ENCODE measurements around the gene DLGAP1. TPM values are rescaled to one million over a fixed set of nuclear protein-coding genes. Genes with fewer than 3 reads are reported as not detected.

The DLGAP1 gene
- total and polyA plus RNA-seq, 4 donors = 0.06 to 1.2 (median 0.17) TPM; not detected in 1

GRCh38 chr18:3671176-3671575 is 783.9 kb downstream of the DLGAP1 start (continued):
- TF ChIP-seq RXRA (IDR thresholded peaks at IDR 0.05) = no peak
- TF ChIP-seq SP1 (IDR thresholded peaks at IDR 0.05) = no peak
- TF ChIP-seq RAD21 (IDR thresholded peaks at IDR 0.05) = no peak

GRCh38 chr18:3669376-3669775 is 785.7 kb downstream of the DLGAP1 start:
- H3K36me3 ChIP-seq (ENCODE audit: control insufficient read depth in 4 of 4, insufficient read depth in 3 of 4, low read depth in 1 of 4, low read length in 3 of 4) = no peaks in the 10 kb centered on the region
- no peaks in the 10 kb centered on the region for H3K9me3 ChIP-seq (ENCODE audit: control insufficient read depth in 4 of 4, low read length in 3 of 4)
- H3K4me3 ChIP-seq (ENCODE audit: low read depth in 1 of 3, low read length in 3 of 3) = no peak overlapping the region
- no peaks in the 10 kb centered on the region for H3K27me3 ChIP-seq (ENCODE audit: control insufficient read depth in 4 of 4, insufficient read depth in 4 of 4, low read length in 3 of 4)
- H3K9ac ChIP-seq (ENCODE audit: low read depth in 1 of 2, low read length in 2 of 2) = no peak overlapping the region
- DNase-seq (ENCODE audit: low spot score) = no peak
- H3K4me1 ChIP-seq (ENCODE audit: control insufficient read depth in 4 of 4, insufficient read depth in 4 of 4, low read length in 3 of 4) = peaks cover 0 to 15% (median 8%) of the 10 kb centered on the region in 4 donors
- WGBS = 96% methylated on average over 17 of the region's 17 CpGs
- no peak overlapping the region for H3K27ac ChIP-seq (ENCODE audit: low read depth in 1 of 2, low read length in 2 of 2)
- TF ChIP-seq FOXA1 (IDR thresholded peaks at IDR 0.05) (no peak), RAD21 (IDR thresholded peaks at IDR 0.05) (no peak), CTCF (IDR thresholded peaks at IDR 0.05; ENCODE audit: low read depth, low read length, missing input control) (no peak)

- no peak overlapping the region for H3K27ac ChIP-seq (ENCODE audit: low read depth in 1 of 2, low read length in 2 of 2)
Observed at GRCh38 chr18:3667255-3668137, 787.6 kb downstream of the DLGAP1 start.

More at GRCh38 chr18:3667255-3668137, 787.6 kb downstream of the DLGAP1 start:
- no peaks in the 10 kb centered on the region for H3K27me3 ChIP-seq (ENCODE audit: control insufficient read depth in 4 of 4, insufficient read depth in 4 of 4, low read length in 3 of 4)
- 36% methylated on average over 8 of the region's 8 CpGs for WGBS
- DNase-seq (ENCODE audit: low spot score) = no peak
- TF ChIP-seq JUND (IDR thresholded peaks at IDR 0.05) (no peak), RXRA (IDR thresholded peaks at IDR 0.05) (peak; percentile 78 to 83), YY1 (IDR thresholded peaks at IDR 0.05) (peak; percentile 38), SP1 (IDR thresholded peaks at IDR 0.05) (peak; percentile 56), GABPA (IDR thresholded peaks at IDR 0.05 in 1 of 2, conservative IDR thresholded peaks at IDR 0.05 in 1 of 2) (no peak), ZBTB33 (IDR thresholded peaks at IDR 0.05) (no peak), RAD21 (IDR thresholded peaks at IDR 0.05) (peak; percentile 7 to 15), HNF4A (conservative IDR thresholded peaks at IDR 0.05) (peak in 1 of 2 donors; percentile 54), CTCF (IDR thresholded peaks at IDR 0.05; ENCODE audit: low read depth, low read length, missing input control) (no peak)
- TF ChIP-seq, protein P1, sequence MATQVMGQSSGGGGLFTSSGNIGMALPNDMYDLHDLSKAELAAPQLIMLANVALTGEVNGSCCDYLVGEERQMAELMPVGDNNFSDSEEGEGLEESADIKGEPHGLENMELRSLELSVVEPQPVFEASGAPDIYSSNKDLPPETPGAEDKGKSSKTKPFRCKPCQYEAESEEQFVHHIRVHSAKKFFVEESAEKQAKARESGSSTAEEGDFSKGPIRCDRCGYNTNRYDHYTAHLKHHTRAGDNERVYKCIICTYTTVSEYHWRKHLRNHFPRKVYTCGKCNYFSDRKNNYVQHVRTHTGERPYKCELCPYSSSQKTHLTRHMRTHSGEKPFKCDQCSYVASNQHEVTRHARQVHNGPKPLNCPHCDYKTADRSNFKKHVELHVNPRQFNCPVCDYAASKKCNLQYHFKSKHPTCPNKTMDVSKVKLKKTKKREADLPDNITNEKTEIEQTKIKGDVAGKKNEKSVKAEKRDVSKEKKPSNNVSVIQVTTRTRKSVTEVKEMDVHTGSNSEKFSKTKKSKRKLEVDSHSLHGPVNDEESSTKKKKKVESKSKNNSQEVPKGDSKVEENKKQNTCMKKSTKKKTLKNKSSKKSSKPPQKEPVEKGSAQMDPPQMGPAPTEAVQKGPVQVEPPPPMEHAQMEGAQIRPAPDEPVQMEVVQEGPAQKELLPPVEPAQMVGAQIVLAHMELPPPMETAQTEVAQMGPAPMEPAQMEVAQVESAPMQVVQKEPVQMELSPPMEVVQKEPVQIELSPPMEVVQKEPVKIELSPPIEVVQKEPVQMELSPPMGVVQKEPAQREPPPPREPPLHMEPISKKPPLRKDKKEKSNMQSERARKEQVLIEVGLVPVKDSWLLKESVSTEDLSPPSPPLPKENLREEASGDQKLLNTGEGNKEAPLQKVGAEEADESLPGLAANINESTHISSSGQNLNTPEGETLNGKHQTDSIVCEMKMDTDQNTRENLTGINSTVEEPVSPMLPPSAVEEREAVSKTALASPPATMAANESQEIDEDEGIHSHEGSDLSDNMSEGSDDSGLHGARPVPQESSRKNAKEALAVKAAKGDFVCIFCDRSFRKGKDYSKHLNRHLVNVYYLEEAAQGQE (IDR thresholded peaks at IDR 0.05) = no peak
- no peak overlapping the region for H3K4me3 ChIP-seq (ENCODE audit: low read depth in 1 of 3, low read length in 3 of 3)
- H3K4me1 ChIP-seq (ENCODE audit: control insufficient read depth in 4 of 4, insufficient read depth in 4 of 4, low read length in 3 of 4) = peaks cover 0 to 15% (median 8%) of the 10 kb centered on the region in 4 donors
- no peaks in the 10 kb centered on the region for H3K9me3 ChIP-seq (ENCODE audit: control insufficient read depth in 4 of 4, low read length in 3 of 4)
- H3K9ac ChIP-seq (ENCODE audit: low read depth in 1 of 2, low read length in 2 of 2) = peak overlapping the region in 1 of 2 donors; percentile 18
- H3K36me3 ChIP-seq (ENCODE audit: control insufficient read depth in 4 of 4, insufficient read depth in 3 of 4, low read depth in 1 of 4, low read length in 3 of 4) = no peaks in the 10 kb centered on the region

Measured in liver (tissue), 9 donors.